ENCODE results near the gene TMEM250.

TMEM250 gene

DNA sequence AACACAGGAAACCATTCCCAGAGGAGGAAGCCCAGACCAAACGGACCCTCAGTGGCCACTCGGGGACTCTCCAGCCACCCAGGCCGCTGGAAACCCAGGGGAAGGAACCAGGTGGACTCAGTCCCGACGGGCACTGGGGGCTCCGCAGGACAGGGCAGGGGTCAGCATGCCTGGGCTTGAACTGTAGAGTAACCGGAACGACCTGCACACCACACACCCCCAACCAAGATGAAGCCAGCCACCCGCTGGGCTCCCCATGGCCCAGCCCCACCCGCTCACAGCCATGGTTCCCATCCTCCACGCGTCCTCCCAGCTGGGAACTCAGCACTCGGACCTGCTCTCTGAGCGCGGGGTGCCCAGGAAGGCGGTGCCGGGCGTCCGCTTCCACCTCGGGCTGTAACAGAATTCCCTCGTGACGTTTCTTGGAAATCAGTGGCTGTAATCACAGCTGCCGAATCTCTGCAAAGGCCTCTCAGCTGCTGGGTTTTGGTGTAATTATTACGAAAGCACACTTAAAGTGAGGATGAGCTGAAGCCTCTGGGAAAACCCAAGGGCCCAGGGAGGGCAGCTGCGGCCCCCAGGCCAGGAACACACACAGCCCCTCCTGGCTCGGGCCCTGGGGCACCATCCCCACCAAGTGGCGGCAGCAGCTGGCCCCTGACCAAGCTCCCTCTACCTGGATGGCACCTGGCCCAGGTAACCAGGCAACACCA is 37.4 kb downstream of the TMEM250 start:
- DNase-seq, result peak; percentile 46

- no peak for DNase-seq
Measured at GRCh38 chr9:136080716-136081112, 38.0 kb downstream of the TMEM250 start.

- DNase-seq, result no peak
Measured at GRCh38 chr9:136079916-136080246, 38.8 kb downstream of the TMEM250 start.

DNA sequence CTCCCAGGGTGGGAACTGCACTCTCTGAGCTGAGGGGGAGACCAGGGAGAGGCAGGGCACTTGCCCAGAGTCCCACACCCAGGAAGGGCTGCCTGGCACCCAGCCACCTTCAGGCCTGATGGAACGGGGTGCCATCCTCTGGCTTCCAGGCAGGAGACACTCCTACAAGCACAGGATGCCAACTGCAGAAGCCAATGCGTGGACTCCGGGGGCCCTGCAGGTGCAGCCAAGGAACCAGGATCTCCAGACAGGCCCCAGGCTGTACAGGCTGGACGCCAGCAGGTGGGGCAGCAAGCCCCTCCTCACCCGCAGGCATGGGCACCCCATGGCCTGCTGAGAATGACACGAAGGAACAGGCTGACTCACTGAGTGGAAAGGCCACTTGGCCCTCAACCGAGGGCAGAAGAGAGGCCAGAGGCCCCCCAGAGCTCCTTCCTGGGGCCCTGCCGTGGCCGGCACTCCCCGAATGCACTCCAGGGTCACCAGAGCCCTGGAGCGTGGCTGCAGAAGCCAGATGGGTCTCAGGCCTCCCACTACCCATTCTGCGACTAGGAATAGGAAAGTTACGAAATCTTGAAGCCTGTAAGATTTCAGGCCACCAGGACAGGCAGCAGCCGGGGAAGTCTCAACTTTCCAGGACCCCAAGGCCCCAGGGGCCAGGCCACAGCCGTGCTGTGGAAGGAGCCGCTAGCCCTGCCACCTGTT is 39.3 kb downstream of the TMEM250 start:
- no peak for DNase-seq

DNA sequence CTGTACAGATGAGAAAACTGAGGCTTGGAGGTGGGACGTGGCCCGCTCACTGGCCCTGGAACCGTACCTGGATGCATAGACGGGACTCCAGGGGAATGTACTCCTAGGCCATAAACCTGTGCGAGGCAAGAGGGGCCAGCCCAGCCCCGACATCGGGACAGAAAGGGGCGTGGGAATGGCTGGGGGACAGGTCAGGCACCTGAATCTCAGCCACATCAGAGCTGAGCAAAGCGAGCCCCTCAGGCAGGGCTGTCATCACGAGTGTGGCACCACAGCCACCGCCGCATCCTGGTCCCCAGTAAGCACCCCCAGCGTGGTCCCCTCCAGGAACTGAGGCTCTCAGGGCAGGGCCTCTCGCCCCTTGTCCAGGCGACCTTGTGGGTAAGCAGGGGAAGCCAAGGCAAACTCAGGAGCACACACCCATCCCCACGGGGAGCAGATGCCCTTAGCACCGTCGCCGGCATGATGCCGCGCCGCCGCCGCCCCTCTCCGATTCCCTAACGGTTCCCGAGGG is 40.1 kb downstream of the TMEM250 start:
- DNase-seq, result no peak

DNA sequence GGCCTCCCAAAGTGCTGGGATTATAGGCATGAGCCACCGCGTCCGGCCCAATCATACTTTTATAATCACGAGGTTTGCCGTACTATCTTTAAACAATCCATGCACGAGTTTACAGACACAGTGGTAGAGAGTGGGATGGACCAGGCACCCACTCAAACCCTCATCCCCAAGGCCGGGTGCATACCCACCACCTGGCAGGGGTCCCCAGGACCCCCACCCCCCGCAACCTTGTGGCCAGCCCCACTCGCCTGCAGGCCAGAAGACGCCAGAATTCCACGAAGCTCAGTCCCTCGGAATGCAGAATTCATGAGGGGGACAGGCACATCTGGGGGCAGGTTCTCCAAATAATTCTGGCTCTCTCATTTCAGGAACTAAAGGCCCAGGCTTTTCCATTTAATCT is 40.7 kb downstream of the TMEM250 start:
- DNase-seq, result no peak

DNA sequence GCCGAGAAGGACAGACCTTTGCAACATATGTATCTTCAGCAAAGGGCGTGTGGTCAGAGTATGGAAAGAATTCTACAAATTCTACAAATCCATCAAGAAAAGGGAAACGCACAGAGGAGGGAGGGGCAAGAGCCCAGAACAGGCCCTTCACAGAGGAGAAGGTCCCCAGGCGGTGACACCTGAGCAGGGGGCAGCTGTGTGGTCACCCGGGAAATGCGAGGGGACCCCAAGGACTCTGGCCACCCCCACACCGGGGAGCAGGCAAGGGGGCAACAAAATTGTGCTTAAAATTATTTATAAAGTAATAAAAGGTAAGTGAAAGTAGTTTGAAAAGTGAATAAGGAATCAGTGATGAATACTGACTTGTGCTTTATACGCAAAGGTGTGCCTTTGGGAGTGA is 41.2 kb downstream of the TMEM250 start:
- no peak for DNase-seq

DNA sequence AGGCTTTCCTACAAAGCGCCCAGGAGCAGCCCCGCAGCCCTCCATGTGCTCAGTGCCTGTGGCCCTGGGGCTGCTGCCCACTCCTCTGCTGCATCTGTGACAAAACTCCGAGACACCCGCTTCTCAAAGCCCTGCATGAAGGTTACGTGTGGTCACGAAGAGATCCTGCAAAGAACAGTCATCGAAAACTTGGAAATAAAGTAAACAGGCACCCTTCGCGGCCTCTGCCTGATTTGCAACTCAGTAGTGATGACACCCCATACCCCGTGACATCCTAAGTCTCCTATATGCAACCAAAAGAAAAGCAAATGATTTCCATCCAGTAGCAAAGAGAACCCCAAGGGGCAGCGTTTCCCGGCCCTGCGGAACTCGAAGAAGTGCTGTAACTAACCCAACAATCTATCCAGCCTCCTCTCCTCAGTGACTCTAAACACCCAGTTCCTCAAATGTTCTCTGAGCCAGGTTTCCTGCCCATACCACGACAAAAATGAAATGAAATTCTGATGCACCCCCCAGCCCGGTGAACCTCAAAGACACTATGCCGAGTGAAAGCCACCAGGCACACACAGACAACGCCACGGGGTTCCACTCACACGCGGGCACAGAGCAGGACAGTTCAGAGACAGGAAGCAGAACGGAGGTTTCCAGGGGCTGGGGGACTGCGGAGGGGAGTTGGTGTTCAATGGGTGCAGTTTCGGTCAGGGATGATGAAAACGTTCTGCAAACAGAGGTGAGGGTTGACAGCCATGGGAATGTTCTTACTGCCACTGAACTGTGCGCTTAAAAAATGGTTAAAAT is 42.6 kb downstream of the TMEM250 start:
- DNase-seq, result no peak

- no peak for DNase-seq
Measured at GRCh38 chr9:136075134-136075841, 43.4 kb downstream of the TMEM250 start.

DNA sequence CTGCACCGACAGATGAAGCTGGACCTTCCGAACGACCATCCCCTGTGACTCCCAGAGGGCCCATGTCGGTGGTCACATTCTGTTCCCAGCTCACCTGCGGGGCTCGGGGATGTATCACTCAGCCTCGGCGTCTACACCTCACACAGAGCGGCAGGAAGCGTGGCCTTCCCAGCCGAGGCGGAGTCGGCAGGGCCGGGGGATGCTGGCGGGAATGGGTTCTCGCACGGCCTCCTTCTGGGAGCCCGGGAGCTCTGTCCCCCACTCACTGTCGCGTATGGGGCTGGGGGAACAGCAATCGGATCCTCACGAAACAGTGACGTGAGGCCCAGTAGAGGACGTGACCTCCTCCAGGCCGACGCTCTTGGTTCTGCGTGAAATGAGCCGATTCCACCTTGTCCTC is 44.0 kb downstream of the TMEM250 start:
- DNase-seq, result no peak

Data from NCI-H510A treated with DMSO at 0.1 percent for 48 hours (cell line).